ENCODE measurements around the gene CDH4. TPM values are rescaled to one million over a fixed set of nuclear protein-coding genes. Genes with fewer than 3 reads are reported as not detected.

Gene CDH4
- total RNA-seq, 4 donors from 2014 or later = not detected

DNA sequence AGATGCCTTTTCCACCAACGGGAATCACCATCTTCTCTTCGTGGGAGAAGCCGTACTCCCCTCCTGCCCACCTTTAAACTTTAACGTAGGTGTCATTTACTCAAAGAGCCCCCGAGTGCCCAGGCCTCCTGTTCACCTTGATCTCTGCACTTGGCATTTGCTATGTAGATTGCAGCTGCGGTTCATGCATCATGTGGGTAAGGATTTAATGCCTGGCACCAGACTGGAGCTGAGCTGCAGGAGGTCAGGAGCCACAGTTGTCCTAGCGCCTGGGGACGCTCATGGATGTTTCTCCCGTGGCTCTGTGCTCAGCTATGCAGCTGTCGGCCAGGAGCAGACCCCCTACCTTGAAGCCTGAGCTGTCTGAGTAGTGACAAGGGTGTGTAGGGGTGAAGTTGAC is 133.7 kb downstream of the CDH4 start:
- H3K4me3 ChIP-seq = no peak overlapping the region
- H3K4me1 ChIP-seq = no peaks in the 10 kb centered on the region
- in situ Hi-C loops (cut with MboI; ENCODE audit: low pct_ligation_motif_present in 1 of 4, low pct_unique_long_range_greater_than_20kb in 1 of 4, low sequenced_read_pairs in 3 of 4) = no loop called here
- 60 to 83% methylated on average over 1 to 10 of the region's 10 CpGs for WGBS, 2 donors (ENCODE audit: low coverage in 1 of 2)
- H3K27me3 ChIP-seq = peaks cover 8% of the 10 kb centered on the region
- DNase-seq = no peak
- H3K9me3 ChIP-seq = no peaks in the 10 kb centered on the region
- intact Hi-C loops (cut with DNase I; ENCODE audit: low total_unique reads) = no loop called here
- H3K36me3 ChIP-seq = no peaks in the 10 kb centered on the region
- TF ChIP-seq POLR2AphosphoS5 (IDR thresholded peaks at IDR 0.05) = no peak
- TF ChIP-seq, protein P1, sequence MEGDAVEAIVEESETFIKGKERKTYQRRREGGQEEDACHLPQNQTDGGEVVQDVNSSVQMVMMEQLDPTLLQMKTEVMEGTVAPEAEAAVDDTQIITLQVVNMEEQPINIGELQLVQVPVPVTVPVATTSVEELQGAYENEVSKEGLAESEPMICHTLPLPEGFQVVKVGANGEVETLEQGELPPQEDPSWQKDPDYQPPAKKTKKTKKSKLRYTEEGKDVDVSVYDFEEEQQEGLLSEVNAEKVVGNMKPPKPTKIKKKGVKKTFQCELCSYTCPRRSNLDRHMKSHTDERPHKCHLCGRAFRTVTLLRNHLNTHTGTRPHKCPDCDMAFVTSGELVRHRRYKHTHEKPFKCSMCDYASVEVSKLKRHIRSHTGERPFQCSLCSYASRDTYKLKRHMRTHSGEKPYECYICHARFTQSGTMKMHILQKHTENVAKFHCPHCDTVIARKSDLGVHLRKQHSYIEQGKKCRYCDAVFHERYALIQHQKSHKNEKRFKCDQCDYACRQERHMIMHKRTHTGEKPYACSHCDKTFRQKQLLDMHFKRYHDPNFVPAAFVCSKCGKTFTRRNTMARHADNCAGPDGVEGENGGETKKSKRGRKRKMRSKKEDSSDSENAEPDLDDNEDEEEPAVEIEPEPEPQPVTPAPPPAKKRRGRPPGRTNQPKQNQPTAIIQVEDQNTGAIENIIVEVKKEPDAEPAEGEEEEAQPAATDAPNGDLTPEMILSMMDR (IDR thresholded peaks at IDR 0.05) = no peak
- H3K27ac ChIP-seq = no peak overlapping the region

DNA sequence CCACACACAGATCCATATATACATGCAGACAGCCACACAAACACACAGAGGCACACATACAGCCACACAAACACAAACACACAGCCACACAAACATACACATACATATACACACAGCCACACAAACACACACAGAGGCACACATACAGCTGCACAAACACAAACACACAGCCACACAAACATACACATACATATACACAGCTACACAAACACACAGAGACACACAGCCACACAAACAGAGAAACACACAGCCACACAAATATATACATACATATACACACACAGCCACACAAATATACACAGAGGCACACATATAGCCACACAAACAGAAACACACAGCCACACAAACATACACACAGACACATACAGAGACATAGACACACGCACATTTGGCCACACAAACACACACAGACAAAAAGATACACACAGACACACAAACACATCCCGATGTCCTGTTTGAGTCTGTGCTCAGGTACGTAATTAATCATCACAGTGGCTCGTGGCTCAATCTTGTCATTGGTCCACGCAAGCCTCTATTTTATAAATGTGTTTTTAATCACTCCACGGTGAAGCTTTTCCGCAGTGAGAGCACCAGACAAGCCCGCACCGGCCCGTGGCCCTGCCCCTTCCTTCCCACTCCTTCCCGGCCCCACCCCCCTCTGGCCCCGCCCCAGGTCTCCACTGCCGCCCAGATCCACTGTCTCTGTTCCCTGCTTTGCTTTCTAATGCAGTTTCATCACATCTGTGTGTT is 135.3 kb downstream of the CDH4 start:
- Histone ChIP-seq H3K9me3 (no peaks in the 10 kb centered on the region), H3K27me3 (peaks cover 8% of the 10 kb centered on the region), H3K4me1 (no peaks in the 10 kb centered on the region), H3K36me3 (no peaks in the 10 kb centered on the region), H3K4me3 (no peak overlapping the region), H3K27ac (no peak overlapping the region)
- intact Hi-C loops (cut with DNase I; ENCODE audit: low total_unique reads) = no loop called here
- WGBS, 2 donors (ENCODE audit: low coverage in 1 of 2) = 14 to 21% methylated on average over 2 to 13 of the region's 13 CpGs
- DNase-seq = no peak
- TF ChIP-seq POLR2A (IDR thresholded peaks at IDR 0.05) (no peak), EP300 (IDR thresholded peaks at IDR 0.05; ENCODE audit: low read depth) (no peak)
- in situ Hi-C loops (cut with MboI; ENCODE audit: low pct_ligation_motif_present in 1 of 4, low pct_unique_long_range_greater_than_20kb in 1 of 4, low sequenced_read_pairs in 3 of 4) = no loop called here

DNA sequence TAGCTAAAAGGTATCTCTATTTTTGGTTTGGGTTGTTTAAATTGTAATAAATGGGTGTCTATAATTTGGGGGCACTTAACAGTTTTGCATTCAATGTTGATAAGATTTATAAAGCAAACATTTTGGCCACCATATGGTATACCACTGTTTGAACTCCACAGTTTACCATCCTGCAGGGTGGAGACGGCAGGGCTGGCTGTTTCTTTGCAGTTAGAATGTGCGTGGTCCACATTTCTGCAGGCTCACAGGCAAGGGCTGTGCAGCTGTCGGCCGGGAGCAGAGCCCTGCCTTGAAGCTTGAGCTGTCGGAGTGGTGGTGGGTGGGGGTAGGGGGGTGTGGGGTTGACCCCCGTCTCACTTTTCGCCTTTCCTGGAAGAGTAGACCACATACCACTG is 135.9 kb downstream of the CDH4 start:
- Histone ChIP-seq H3K4me1 (no peaks in the 10 kb centered on the region), H3K27me3 (peaks cover 8% of the 10 kb centered on the region), H3K9me3 (no peaks in the 10 kb centered on the region), H3K36me3 (no peaks in the 10 kb centered on the region), H3K27ac (no peak overlapping the region), H3K4me3 (no peak overlapping the region)
- WGBS, 2 donors (ENCODE audit: low coverage in 1 of 2) = 20 to 52% methylated on average over 1 to 7 of the region's 7 CpGs
- no peak for DNase-seq
- intact Hi-C loops (cut with DNase I; ENCODE audit: low total_unique reads) = no loop called here
- in situ Hi-C loops (cut with MboI; ENCODE audit: low pct_ligation_motif_present in 1 of 4, low pct_unique_long_range_greater_than_20kb in 1 of 4, low sequenced_read_pairs in 3 of 4) = no loop called here
- TF ChIP-seq POLR2AphosphoS5 (IDR thresholded peaks at IDR 0.05) = no peak
- TF ChIP-seq, protein P1 (IDR thresholded peaks at IDR 0.05) = no peak
- TF ChIP-seq POLR2A (IDR thresholded peaks at IDR 0.05) = no peak
- TF ChIP-seq EP300 (IDR thresholded peaks at IDR 0.05; ENCODE audit: low read depth) = no peak

DNA sequence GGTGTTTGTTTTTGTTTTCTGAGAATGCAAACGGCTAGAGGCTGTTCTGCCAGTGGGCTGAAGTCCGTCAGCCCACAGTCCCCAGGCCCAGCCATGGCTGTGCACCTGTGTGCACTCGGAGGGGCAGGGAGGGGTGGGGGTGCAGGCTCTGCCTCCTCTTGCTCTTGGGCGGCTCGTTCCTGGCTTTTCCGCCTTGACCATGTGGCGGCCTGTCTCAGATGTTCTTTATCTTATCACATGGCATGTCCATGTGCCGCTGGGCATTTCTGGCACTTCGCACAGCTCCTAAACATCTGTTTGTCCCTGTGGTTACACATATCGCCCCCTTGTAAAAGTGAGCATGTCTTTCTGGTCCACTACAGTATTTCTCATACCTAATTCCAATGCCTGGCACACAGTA is 137.0 kb downstream of the CDH4 start:
- intact Hi-C loops (cut with DNase I; ENCODE audit: low total_unique reads) = no loop called here
- H3K9me3 ChIP-seq = no peaks in the 10 kb centered on the region
- H3K27ac ChIP-seq = no peak overlapping the region
- TF ChIP-seq POLR2A (IDR thresholded peaks at IDR 0.05) = no peak
- no peak for TF ChIP-seq EP300 (IDR thresholded peaks at IDR 0.05; ENCODE audit: low read depth)
- TF ChIP-seq, protein P1 (IDR thresholded peaks at IDR 0.05) = no peak
- no peak for TF ChIP-seq POLR2AphosphoS5 (IDR thresholded peaks at IDR 0.05)
- in situ Hi-C loops (cut with MboI; ENCODE audit: low pct_ligation_motif_present in 1 of 4, low pct_unique_long_range_greater_than_20kb in 1 of 4, low sequenced_read_pairs in 3 of 4) = no loop called here
- DNase-seq = no peak
- H3K4me1 ChIP-seq = no peaks in the 10 kb centered on the region
- peaks cover 8% of the 10 kb centered on the region for H3K27me3 ChIP-seq
- no peaks in the 10 kb centered on the region for H3K36me3 ChIP-seq
- no peak overlapping the region for H3K4me3 ChIP-seq
- WGBS, 2 donors (ENCODE audit: low coverage in 1 of 2) = 61 to 84% methylated on average over 2 to 10 of the region's 10 CpGs

DNA sequence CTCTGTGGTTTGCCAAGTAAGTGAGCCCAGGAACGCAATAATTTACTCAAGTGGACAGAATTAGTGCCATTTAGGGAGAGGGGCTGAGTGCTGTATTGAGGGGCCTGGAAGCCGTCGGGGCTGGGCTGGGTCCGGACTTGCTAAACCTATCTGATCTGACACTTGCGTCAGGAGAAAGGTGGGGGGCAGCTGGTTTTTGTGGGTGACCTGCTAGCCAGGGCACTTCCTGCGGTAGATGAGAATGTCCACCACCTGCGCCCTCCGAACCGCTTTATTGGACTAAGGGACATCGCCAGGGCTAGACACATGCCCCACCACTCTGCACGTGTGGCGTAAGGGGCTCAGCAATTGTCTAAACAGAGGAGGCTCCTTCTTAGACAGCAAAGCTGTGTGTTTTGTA is 139.1 kb downstream of the CDH4 start:
- Histone ChIP-seq H3K27me3 (peaks cover 8% of the 10 kb centered on the region), H3K36me3 (no peaks in the 10 kb centered on the region), H3K9me3 (no peaks in the 10 kb centered on the region), H3K27ac (no peak overlapping the region), H3K4me3 (no peak overlapping the region), H3K4me1 (no peaks in the 10 kb centered on the region)
- 74% methylated on average over 12 of the region's 12 CpGs; no CpG with 5 or more reads in 1 of the 2 donors for WGBS, 2 donors (ENCODE audit: low coverage in 1 of 2)
- no peak for DNase-seq
- no peak for TF ChIP-seq POLR2A (IDR thresholded peaks at IDR 0.05)
- no peak for TF ChIP-seq EP300 (IDR thresholded peaks at IDR 0.05; ENCODE audit: low read depth)
- no peak for TF ChIP-seq POLR2AphosphoS5 (IDR thresholded peaks at IDR 0.05)
- TF ChIP-seq, protein P1 (IDR thresholded peaks at IDR 0.05) = no peak
- intact Hi-C loops (cut with DNase I; ENCODE audit: low total_unique reads) = no loop called here
- in situ Hi-C loops (cut with MboI; ENCODE audit: low pct_ligation_motif_present in 1 of 4, low pct_unique_long_range_greater_than_20kb in 1 of 4, low sequenced_read_pairs in 3 of 4) = no loop called here
